HCT116 (cell line): Measurements from ENCODE around the gene DYNC2H1. TPM values are rescaled to one million over a fixed set of nuclear protein-coding genes. Genes with fewer than 3 reads are reported as not detected.

Experiments used
- ATAC-seq: fragments of 200-7000 bp; cut with Tn5 transposase; 2 replicates; pipeline ENCODE4 v1.9.1; 2020; ENCODE audit warnings: mild to moderate bottlenecking, moderate library complexity
- BruUV-seq: library from RNA; stranded (reverse); fragments of 400-500 nt; replicated peaks from 2 replicates; lab custom pipeline; 2021; lab: Mats Ljungman, UMichigan
- CTCF ChIA-PET: fragments of 300-600 bp; sonication (Branson Sonifier 250); formaldehyde crosslinking; loops from one replicate; lab custom pipeline; 2021; ENCODE audit warnings: antibody characterized with exemption; lab: Charles Lee
- POLR2A ChIA-PET: fragments of 300-600, 350-600 bp; sonication (Branson Sonifier 250); formaldehyde crosslinking; loops from one replicate; lab custom pipeline; 2021; ENCODE audit warnings: antibody characterized with exemption; lab: Charles Lee
- RAD21 ChIA-PET, 2 experiments: fragments of 300-600 bp; sonication (Branson Sonifier 250); formaldehyde crosslinking; loops; one replicate each; lab custom pipeline; 2023; ENCODE audit warnings: low total read pairs in 2 of 2; ENCODE audit not compliant: uncharacterized antibody in 2 of 2, unreplicated experiment in 2 of 2, low non-redundant PET in 1 of 2; lab: Charles Lee
- DNase-seq: peaks from one replicate; pipeline ENCODE4 v3.0.0-alpha.2; 2010; ENCODE audit warnings: low read depth, low spot score
- H2AFZ ChIP-seq: fragments of 200-600 bp; shearing (Covaris generic), sonication (generic); 2 replicates; pipeline ENCODE4 v1.6.1; 2017; ENCODE audit warnings: low read depth, mixed run types, mixed read lengths, antibody characterized with exemption, low read length; ENCODE audit not compliant: poor library complexity, severe bottlenecking
- H3K27ac ChIP-seq: 2 replicates; pipeline ENCODE4 v1.5.1; 2012; ENCODE audit warnings: low read depth, low read length
- H3K27me3 ChIP-seq: fragments of 200-600 bp; sonication (generic); 2 replicates; pipeline ENCODE4 v1.6.1; 2016; ENCODE audit warnings: mixed run types, low read length, mixed read lengths; ENCODE audit not compliant: insufficient read depth
- H3K36me3 ChIP-seq, 2 experiments: fragments of 200-500 bp in 1 of 2; fragments of 200-600 bp in 1 of 2; sonication (Bioruptor generic) in 1 of 2; sonication (generic) in 1 of 2; 2 replicates each; pipeline versions ENCODE4 v1.5.1 to v1.6.1; 2014 to 2016; ENCODE audit warnings: low read length in 2 of 2, inconsistent platforms in 1 of 2, mixed read lengths in 1 of 2, mixed run types in 1 of 2; ENCODE audit not compliant: insufficient read depth in 2 of 2, control insufficient read depth in 1 of 2
- H3K4me1 ChIP-seq, 2 experiments: fragments of 200-600 bp in 1 of 2; sonication (generic) in 1 of 2; 2 replicates each; pipeline versions ENCODE4 v1.5.1 to v1.6.1; 2012 to 2017; ENCODE audit warnings: low read length in 2 of 2, inconsistent platforms in 1 of 2, mild to moderate bottlenecking in 1 of 2, mixed read lengths in 1 of 2, mixed run types in 1 of 2, moderate library complexity in 1 of 2; ENCODE audit not compliant: insufficient read depth in 2 of 2, control insufficient read depth in 1 of 2
- H3K4me2 ChIP-seq: fragments of 200-600 bp; sonication (generic); 2 replicates; pipeline ENCODE4 v1.6.1; 2017; ENCODE audit warnings: mixed run types, low read length, mixed read lengths
- H3K4me3 ChIP-seq, 2 experiments: fragments of 200-600 bp in 1 of 2; sonication (generic) in 1 of 2; replicated peaks in 1 of 2; 2 replicates each; pipeline ENCODE4 v1.5.1; 2011 to 2016; ENCODE audit warnings: low read length in 2 of 2, control low read depth in 1 of 2, low read depth in 1 of 2, mild to moderate bottlenecking in 1 of 2, mixed read lengths in 1 of 2, mixed run types in 1 of 2
- H3K79me2 ChIP-seq: fragments of 200-600 bp; sonication (generic); 2 replicates; pipeline ENCODE4 v1.6.1; 2017; ENCODE audit warnings: mild to moderate bottlenecking, mixed run types, low read length, moderate library complexity, mixed read lengths; ENCODE audit not compliant: insufficient read depth
- H3K9ac ChIP-seq: fragments of 200-600 bp; sonication (generic); 2 replicates; pipeline ENCODE4 v1.6.1; 2016; ENCODE audit warnings: low read length, mixed read lengths
- H3K9me2 ChIP-seq: fragments of 200-600 bp; sonication (generic), shearing (Covaris generic); 2 replicates; pipeline ENCODE4 v1.6.1; 2017; ENCODE audit warnings: mixed run types, mild to moderate bottlenecking, moderate library complexity; ENCODE audit not compliant: insufficient read depth
- H3K9me3 ChIP-seq, 2 experiments: fragments of 200-500 bp in 1 of 2; fragments of 200-600 bp in 1 of 2; sonication (Bioruptor generic) in 1 of 2; sonication (generic) in 1 of 2; 2 replicates each; pipeline ENCODE4 v1.6.1; 2014 to 2017; ENCODE audit warnings: low read length in 2 of 2, mixed read lengths in 2 of 2, inconsistent platforms in 1 of 2, low read depth in 1 of 2, mild to moderate bottlenecking in 1 of 2, mixed run types in 1 of 2, moderate library complexity in 1 of 2; ENCODE audit not compliant: control insufficient read depth in 1 of 2, insufficient read depth in 1 of 2
- H4K20me1 ChIP-seq: fragments of 200-600 bp; sonication (generic), shearing (Covaris generic); 2 replicates; pipeline ENCODE4 v1.6.1; 2017; ENCODE audit warnings: mixed run types, mild to moderate bottlenecking, moderate library complexity; ENCODE audit not compliant: insufficient read depth
- CBX3 ChIP-seq: IDR thresholded peaks from 2 replicates; pipeline ENCODE4 v1.6.1; 2012; ENCODE audit warnings: low read depth
- EGR1 ChIP-seq: IDR thresholded peaks from 2 replicates; pipeline ENCODE4 v1.6.1; 2012; ENCODE audit warnings: low read depth
- ZNF274 ChIP-seq: fragments of 200-500 bp; sonication (Bioruptor generic); IDR thresholded peaks from 2 replicates; pipeline ENCODE4 v1.6.1; 2014; ENCODE audit warnings: mild to moderate bottlenecking, low read depth, low read length, inconsistent platforms
- intact Hi-C: fragments of 100-400 bp; cut with micrococcal nuclease; formaldehyde crosslinking; loops from 2 replicates; pipeline ENCODE4 v1.10.0; 2022
- total RNA-seq: library from RNA; stranded (reverse); gene quantifications from one replicate; pipeline ENCODE4 v1.2.1, GENCODE V29; 2021; ENCODE audit not compliant: unreplicated experiment
- TF ChIP-seq, protein P1 (sequence below): IDR thresholded peaks from 2 replicates; pipeline ENCODE4 v1.6.1; 2012

Gene DYNC2H1
- total RNA-seq, 1 experiment from 2014 or later: 1.5 TPM

DNA sequence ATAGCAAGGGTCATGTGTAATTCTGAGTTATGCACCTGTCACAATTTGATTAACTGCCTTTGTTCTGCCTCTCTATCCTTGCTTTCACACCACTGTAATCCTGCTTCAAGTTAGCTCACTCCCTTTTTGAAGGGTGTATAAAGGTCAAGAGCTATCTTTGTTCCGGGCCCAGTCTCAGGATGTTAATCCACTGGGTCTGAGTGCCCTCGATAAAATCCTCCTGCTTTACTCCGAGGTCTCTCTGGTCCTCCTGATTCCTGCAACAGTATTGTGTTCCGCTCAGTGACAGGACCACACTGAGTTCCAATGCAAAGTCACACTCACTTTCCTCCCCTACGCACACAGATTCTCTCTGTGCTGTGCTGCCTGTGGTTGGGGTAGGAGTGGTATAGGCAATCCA is 186.5 kb downstream of the DYNC2H1 start:
- Histone ChIP-seq H3K4me1 (no peaks in the 10 kb centered on the region), H3K4me3 (no peak overlapping the region), H3K27ac (no peak overlapping the region), H3K9me2 (no peaks in the 10 kb centered on the region), H2AFZ (no peak overlapping the region), H3K27me3 (no peaks in the 10 kb centered on the region), H3K36me3 (no peaks in the 10 kb centered on the region), H4K20me1 (no peaks in the 10 kb centered on the region), H3K9me3 (peaks cover 0 to 12% of the 10 kb centered on the region in 2 experiments; a peak in 3 of 4 replicates), H3K4me2 (no peak overlapping the region), H3K9ac (no peak overlapping the region), H3K79me2 (no peaks in the 10 kb centered on the region)
- ChIA-PET RAD21 (no interaction called here), CTCF (no interaction called here), POLR2A (no interaction called here)
- no peak for ATAC-seq
- intact Hi-C loops: no loop called here
- DNase-seq: peak; percentile 32
- no TSS peak for BruUV-seq
- TF ChIP-seq CBX3 (peak; percentile 93), EGR1 (no peak)

DNA sequence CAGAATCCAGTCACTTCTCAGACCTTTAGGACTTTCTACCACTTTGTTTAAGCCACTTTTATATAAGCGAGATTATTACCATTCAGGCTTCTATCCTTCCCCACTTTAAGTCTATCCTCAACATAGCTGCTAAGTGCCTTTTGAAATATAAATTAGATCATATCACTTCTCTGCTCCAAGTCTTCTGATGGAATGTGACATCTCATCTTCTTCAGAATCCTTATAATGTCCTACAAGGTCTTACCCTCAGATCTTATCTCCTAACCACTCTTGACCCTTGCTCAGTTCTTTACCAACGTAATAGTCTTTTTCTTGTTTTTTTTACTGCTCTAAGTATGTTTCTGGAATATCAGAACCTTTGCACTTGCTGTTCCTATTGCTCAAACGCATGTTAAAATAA is 188.7 kb downstream of the DYNC2H1 start:
- CTCF ChIA-PET: no interaction called here
- ATAC-seq: no peak
- Histone ChIP-seq H3K9ac (no peak overlapping the region), H2AFZ (no peak overlapping the region)
- no peak for DNase-seq
- no peak for TF ChIP-seq CBX3
- TF ChIP-seq ZNF274: no peak
- TF ChIP-seq, protein P1, sequence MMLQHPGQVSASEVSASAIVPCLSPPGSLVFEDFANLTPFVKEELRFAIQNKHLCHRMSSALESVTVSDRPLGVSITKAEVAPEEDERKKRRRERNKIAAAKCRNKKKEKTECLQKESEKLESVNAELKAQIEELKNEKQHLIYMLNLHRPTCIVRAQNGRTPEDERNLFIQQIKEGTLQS: no peak
- TF ChIP-seq, all 23 proteins: peak for 0
- Histone ChIP-seq H3K4me1 (no peaks in the 10 kb centered on the region), H4K20me1 (no peaks in the 10 kb centered on the region), H3K36me3 (no peaks in the 10 kb centered on the region), H3K9me3 (peaks cover 0 to 12% of the 10 kb centered on the region in 2 experiments; a peak in 3 of 4 replicates), H3K27me3 (no peaks in the 10 kb centered on the region), H3K27ac (no peak overlapping the region), H3K4me2 (no peak overlapping the region), H3K79me2 (no peaks in the 10 kb centered on the region), H3K4me3 (no peak overlapping the region), H3K9me2 (no peaks in the 10 kb centered on the region)
- intact Hi-C loops: no loop called here
- POLR2A ChIA-PET: no interaction called here
- RAD21 ChIA-PET: no interaction called here
- BruUV-seq: no TSS peak
